IPS-18c (cell line): Measurements from ENCODE around the gene TMEM200A.

Source experiments
- H3K4me3 ChIP-seq: 2 replicates; pipeline ENCODE4 v1.7.0; 2013; ENCODE audit warnings: low read depth, mild to moderate bottlenecking, low read length, moderate library complexity; ENCODE audit not compliant: insufficient read depth
- H3K9me3 ChIP-seq: one replicate; pipeline ENCODE4 v1.6.1; 2013; ENCODE audit warnings: mild to moderate bottlenecking, low read length, moderate library complexity; ENCODE audit not compliant: control insufficient read depth, insufficient read depth

The TMEM200A gene

DNA sequence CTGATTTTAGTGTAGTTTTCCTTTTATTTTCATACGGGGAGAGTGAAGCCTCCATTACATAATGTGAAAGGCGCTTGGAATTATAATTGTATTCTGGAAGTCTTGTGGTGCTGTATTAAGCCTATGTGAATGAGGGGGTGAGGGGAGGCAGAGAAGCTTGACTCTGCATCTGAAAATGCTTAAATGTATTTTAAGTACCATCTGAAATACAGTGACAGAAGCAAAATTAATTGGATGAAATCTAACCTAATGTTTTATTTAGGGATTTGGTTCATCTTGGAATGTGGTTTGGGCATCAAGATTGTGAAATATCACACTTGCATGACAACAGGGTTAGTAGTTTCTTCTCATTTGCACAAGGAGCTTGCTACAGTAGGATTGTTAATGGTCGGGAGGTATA is 41.2 kb downstream of the TMEM200A start:
- no peak overlapping the region for H3K4me3 ChIP-seq

DNA sequence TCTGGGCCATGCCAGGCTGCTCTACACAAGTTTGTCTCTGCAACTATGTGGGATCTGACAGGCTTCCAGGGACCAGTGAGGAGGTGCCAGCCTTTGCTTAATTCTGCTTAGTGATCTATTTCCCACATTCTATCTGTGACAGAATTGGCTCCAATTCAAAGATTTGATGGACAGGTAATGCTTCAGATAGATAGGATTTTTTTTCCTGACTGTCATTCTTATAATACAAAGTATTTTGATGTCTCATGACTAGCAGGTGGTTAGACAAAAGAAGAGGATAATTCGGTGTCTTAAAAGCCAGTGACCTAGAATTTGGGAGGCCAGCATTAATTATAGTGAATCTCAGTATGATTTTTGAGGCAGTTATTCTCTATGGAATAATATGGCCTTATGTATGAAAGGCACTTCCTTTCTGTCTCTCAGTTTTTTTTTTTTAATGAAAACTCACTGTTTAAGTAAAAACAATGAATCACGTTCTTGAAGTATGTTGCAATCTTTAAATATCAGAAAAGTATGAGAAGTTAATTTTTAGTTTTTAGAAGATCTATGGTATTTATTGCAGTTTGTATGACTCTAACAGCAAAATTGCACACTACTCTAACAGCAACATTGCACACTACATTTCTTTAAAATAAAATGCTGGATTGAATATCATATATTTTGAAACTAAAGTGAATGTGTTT is 43.7 kb downstream of the TMEM200A start:
- Histone ChIP-seq H3K4me3 (no peak overlapping the region), H3K9me3 (no peaks in the 10 kb centered on the region)

More for the DNA sequence above, 41.2 kb downstream of the TMEM200A start:
- H3K9me3 ChIP-seq = no peaks in the 10 kb centered on the region

- Histone ChIP-seq H3K9me3 (no peaks in the 10 kb centered on the region), H3K4me3 (no peak overlapping the region)
Measured at GRCh38 chr6:130411481-130411880, 45.7 kb downstream of the TMEM200A start.

- Histone ChIP-seq H3K9me3 (no peaks in the 10 kb centered on the region), H3K4me3 (no peak overlapping the region)
Measured at GRCh38 chr6:130412556-130413290, 46.9 kb downstream of the TMEM200A start.

DNA sequence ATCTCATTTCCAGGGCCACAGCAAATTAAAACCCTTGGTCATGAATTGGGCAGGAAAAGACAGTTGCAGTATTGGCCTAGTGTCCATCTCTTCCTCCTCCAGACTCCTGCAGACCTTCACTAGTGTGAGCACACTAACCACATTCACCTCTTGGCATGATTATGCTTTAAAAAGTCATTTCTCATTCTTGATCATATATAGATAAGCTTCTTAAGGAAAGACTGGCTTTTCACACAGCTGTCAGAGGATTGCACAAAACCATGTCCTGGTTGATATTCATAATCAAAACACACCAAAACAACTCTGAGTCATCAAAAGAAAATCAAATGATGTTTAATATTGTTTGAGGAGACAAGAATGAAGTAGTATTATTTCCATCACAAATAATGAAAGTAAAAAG is 52.1 kb downstream of the TMEM200A start:
- Histone ChIP-seq H3K9me3 (no peaks in the 10 kb centered on the region), H3K4me3 (no peak overlapping the region)

DNA sequence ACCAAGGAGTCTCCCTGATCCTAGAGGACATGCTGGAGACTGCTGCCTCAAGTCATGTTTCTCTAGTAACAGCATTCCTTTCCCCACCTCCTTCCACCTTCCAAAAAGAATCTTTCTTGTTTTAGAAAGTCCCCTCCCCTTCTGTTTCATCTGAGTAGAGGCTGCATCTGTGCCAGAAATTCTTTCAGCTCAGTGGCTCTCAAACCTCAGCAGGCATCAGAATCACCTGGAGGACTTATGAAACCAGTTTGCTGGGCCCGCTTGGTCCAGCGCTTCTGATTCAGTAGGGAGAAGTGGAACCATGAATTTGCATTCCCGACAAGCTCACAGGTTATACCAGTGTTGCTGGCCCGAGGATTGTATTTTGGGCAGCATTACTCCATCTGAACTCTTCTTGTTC is 55.1 kb downstream of the TMEM200A start:
- Histone ChIP-seq H3K9me3 (no peaks in the 10 kb centered on the region), H3K4me3 (no peak overlapping the region)

DNA sequence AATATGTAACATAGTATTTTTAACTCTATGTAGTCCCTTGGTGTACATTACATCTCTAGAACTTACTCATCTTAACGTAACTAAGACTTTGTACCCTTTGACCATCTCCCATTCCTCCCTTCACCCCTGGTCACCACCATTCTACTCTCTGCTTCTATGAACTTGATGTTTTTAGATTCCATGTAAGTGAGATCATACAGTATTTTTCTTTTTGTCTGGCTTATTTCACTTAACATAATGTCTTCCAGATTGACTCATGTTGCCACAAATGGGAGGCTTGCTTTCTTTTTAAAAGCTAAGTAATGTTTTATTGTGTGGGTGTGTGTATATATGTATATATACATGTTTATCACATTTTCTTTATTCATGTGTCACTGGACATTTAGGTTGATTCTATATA is 55.8 kb downstream of the TMEM200A start:
- Histone ChIP-seq H3K9me3 (no peaks in the 10 kb centered on the region), H3K4me3 (no peak overlapping the region)

DNA sequence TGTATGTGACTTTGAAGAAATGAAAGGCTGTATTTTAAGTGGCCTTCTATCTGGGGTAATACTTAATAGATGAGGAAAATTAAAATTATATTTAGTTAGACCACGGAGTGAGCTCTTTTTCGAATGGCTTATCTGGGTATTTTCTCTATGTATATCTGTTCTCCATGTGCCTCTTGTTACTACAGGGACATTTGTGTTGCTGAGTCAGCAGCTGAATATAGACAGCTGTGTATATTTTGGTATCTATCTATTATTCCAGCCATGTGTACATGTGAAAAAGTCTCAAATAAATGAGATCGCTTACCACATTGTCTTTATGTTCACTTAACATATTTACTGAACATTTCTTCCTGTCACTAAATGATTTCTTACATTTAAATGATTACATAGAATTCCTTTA is 57.2 kb downstream of the TMEM200A start:
- Histone ChIP-seq H3K9me3 (no peaks in the 10 kb centered on the region), H3K4me3 (no peak overlapping the region)

DNA sequence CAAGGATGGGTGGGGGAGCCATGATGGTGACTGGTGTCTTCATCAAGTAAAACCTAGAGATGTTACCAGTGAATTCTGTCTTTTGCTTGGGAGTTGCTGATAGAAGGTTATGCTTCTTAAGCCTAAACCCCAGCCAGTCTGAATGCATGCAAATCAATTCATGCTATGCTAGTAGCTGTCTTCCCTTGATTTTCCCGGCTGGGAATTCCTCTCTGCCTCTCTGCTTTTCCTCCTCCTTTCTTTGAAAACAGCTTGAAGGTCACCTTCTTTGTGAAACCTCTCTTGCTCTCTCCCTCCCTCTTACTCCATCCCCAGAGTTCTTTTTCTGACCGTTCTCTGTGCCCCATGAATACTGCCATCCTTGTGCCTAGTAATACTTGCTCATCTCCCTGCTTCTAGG is 58.9 kb downstream of the TMEM200A start:
- H3K9me3 ChIP-seq = no peaks in the 10 kb centered on the region
- H3K4me3 ChIP-seq = no peak overlapping the region

GRCh38 chr6:130425537-130425936 is 59.7 kb downstream of the TMEM200A start:
- Histone ChIP-seq H3K4me3 (no peak overlapping the region), H3K9me3 (no peaks in the 10 kb centered on the region)

- Histone ChIP-seq H3K9me3 (no peaks in the 10 kb centered on the region), H3K4me3 (no peak overlapping the region)
Measured at GRCh38 chr6:130426066-130426721, 60.4 kb downstream of the TMEM200A start.

- Histone ChIP-seq H3K4me3 (no peak overlapping the region), H3K9me3 (no peaks in the 10 kb centered on the region)
Measured at GRCh38 chr6:130431346-130431852, 65.6 kb downstream of the TMEM200A start.

DNA sequence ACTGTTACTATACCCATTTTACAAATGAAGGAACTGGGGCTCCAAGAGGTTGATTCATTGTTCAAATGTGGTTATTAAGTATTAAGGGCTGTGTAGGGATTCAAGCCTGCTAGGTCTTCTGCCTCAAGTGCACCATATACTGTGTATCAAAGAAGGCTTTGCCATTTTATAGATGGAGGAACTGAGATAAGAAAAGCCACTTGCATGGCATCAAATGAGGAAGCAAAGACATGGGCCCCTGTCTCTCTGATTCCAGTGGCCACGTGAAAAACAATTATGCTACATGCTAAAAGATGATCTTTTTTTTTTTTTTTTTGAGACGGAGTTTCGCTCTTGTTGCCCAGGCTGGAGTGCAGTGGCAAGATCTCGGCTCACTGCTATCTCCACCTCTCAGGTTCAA is 67.0 kb downstream of the TMEM200A start:
- no peak overlapping the region for H3K4me3 ChIP-seq

DNA sequence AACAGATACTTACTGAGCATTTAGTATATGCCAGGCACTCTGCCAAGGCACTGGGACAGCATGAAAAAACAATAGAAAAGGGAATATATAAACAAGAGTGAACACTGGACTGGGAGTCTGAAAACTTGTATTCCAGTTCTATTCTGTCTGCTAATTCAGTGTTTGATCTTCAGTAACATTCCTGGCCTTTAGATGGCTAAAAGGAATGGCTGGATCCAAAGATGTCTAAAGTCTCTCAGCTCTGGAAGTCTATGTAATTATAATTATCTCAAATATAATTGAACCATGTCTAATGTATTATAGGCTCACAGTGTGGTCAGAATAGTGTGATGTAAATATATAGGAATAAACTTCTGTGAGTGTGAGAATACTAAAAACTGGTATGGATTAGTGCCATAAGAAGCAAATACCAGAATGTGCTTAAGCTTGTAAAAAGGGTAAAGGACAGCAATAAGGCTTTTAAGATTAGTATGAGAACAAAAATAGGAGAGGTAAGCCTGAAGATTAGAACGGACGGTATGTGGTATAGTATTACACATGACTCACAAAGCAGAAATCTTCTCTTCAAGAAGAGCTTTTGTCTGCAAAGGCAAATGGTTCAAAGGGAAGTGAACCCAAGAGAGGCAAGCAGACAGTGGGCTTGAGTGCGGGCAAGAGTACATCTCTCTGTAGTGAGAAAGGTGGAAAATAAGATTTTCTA is 68.5 kb downstream of the TMEM200A start:
- H3K4me3 ChIP-seq = no peak overlapping the region
- no peaks in the 10 kb centered on the region for H3K9me3 ChIP-seq

More for the DNA sequence above, 67.0 kb downstream of the TMEM200A start:
- no peaks in the 10 kb centered on the region for H3K9me3 ChIP-seq

- Histone ChIP-seq H3K9me3 (no peaks in the 10 kb centered on the region), H3K4me3 (no peak overlapping the region)
Measured at GRCh38 chr6:130435181-130435580, 69.4 kb downstream of the TMEM200A start.

GRCh38 chr6:130437961-130438360 is 72.1 kb downstream of the TMEM200A start:
- Histone ChIP-seq H3K9me3 (no peaks in the 10 kb centered on the region), H3K4me3 (no peak overlapping the region)

DNA sequence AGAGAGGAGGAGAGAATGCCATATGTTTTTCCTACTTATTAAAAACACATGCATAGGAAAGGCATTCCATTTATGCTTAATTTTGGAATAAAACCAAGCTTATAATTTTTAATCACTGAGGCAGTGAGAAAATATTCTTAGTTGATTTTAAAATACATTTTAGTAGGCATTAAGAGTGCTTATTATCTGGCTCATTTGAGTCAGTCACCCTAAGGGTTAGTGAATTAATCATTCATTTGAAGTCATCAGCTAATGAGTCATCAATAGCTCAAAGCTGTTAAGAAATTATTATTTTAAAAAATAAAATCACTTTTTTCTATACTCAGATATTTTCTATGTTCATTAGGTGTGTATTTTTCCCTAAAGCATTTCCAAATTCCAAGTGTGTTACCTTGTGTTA is 81.6 kb downstream of the TMEM200A start:
- H3K4me3 ChIP-seq = no peak overlapping the region
- H3K9me3 ChIP-seq = no peaks in the 10 kb centered on the region
